H9 (cell line): ENCODE data around the gene CEBPE. TPM values are rescaled to one million over a fixed set of nuclear protein-coding genes. Genes with fewer than 3 reads are reported as not detected.

ENCODE experiments used
- DNase-seq: peaks from one replicate; pipeline ENCODE4 v3.0.0-alpha.2; 2017
- H2AFZ ChIP-seq: one replicate; pipeline ENCODE4 v1.6.1; 2013; ENCODE audit warnings: mild to moderate bottlenecking, low read length, control low read depth, moderate library complexity
- H2AK5ac ChIP-seq: 2 replicates; pipeline ENCODE4 v1.6.1; 2013; ENCODE audit warnings: low read length, control low read depth, mixed read lengths; ENCODE audit not compliant: insufficient read length
- H2BK120ac ChIP-seq: one replicate; pipeline ENCODE4 v1.6.1; 2013; ENCODE audit warnings: low read depth, mild to moderate bottlenecking, low read length, control low read depth, inconsistent platforms; ENCODE audit not compliant: poor library complexity, severe bottlenecking
- H2BK12ac ChIP-seq: 2 replicates; pipeline ENCODE4 v1.6.1; 2013; ENCODE audit warnings: low read length, control low read depth, mixed read lengths, low read depth; ENCODE audit not compliant: insufficient read length
- H2BK15ac ChIP-seq: 2 replicates; pipeline ENCODE4 v1.6.1; 2013; ENCODE audit warnings: low read depth, low read length, control low read depth
- H2BK20ac ChIP-seq: one replicate; pipeline ENCODE4 v1.6.1; 2013; ENCODE audit warnings: low read depth, mild to moderate bottlenecking, low read length, control low read depth, inconsistent platforms; ENCODE audit not compliant: poor library complexity, severe bottlenecking
- H2BK5ac ChIP-seq: 2 replicates; pipeline ENCODE4 v1.6.1; 2013; ENCODE audit warnings: low read length, control low read depth, mixed read lengths; ENCODE audit not compliant: insufficient read length
- H3K14ac ChIP-seq: 2 replicates; pipeline ENCODE4 v1.6.1; 2013; ENCODE audit warnings: low read length, control low read depth; ENCODE audit not compliant: insufficient read depth
- H3K18ac ChIP-seq: 2 replicates; pipeline ENCODE4 v1.6.1; 2013; ENCODE audit warnings: low read depth, mild to moderate bottlenecking, mixed read lengths, low read length, control low read depth; ENCODE audit not compliant: insufficient read length
- H3K23ac ChIP-seq: 2 replicates; pipeline ENCODE4 v1.6.1; 2013; ENCODE audit warnings: low read length, control low read depth, mixed read lengths, low read depth; ENCODE audit not compliant: insufficient read length
- H3K23me2 ChIP-seq: 2 replicates; pipeline ENCODE4 v1.6.1; 2013; ENCODE audit warnings: low read depth, mild to moderate bottlenecking, mixed read lengths, low read length, control low read depth; ENCODE audit not compliant: insufficient read length, poor library complexity, severe bottlenecking
- H3K27ac ChIP-seq: 2 replicates; pipeline ENCODE4 v1.5.1; 2013; ENCODE audit warnings: low read length, control low read depth, mixed read lengths, low read depth; ENCODE audit not compliant: insufficient read length
- H3K27me3 ChIP-seq: 2 replicates; pipeline ENCODE4 v1.6.1; 2013; ENCODE audit warnings: low read length, control low read depth, inconsistent platforms; ENCODE audit not compliant: insufficient read depth
- H3K4ac ChIP-seq: 2 replicates; pipeline ENCODE4 v1.6.1; 2013; ENCODE audit warnings: low read depth, mild to moderate bottlenecking, control low read depth, inconsistent platforms, low read length, moderate library complexity
- H3K4me1 ChIP-seq: 2 replicates; pipeline ENCODE4 v1.6.1; 2013; ENCODE audit warnings: low read length, control low read depth, inconsistent platforms; ENCODE audit not compliant: insufficient read depth
- H3K4me2 ChIP-seq: 2 replicates; pipeline ENCODE4 v1.6.1; 2013; ENCODE audit warnings: low read length, control low read depth, mixed read lengths; ENCODE audit not compliant: insufficient read length, insufficient read depth
- H3K56ac ChIP-seq: 2 replicates; pipeline ENCODE4 v1.6.1; 2013; ENCODE audit warnings: low read depth, mild to moderate bottlenecking, mixed read lengths, low read length, control low read depth; ENCODE audit not compliant: insufficient read length
- H3K79me1 ChIP-seq: 2 replicates; pipeline ENCODE4 v1.6.1; 2013; ENCODE audit warnings: low read depth, mild to moderate bottlenecking, moderate library complexity, low read length, control low read depth, inconsistent platforms; ENCODE audit not compliant: insufficient read depth, poor library complexity, severe bottlenecking
- H3K79me2 ChIP-seq: 2 replicates; pipeline ENCODE4 v1.6.1; 2013; ENCODE audit warnings: low read length, control low read depth, inconsistent platforms; ENCODE audit not compliant: insufficient read depth
- H3K9ac ChIP-seq: 2 replicates; pipeline ENCODE4 v1.6.1; 2013; ENCODE audit warnings: low read length, control low read depth, mixed read lengths; ENCODE audit not compliant: insufficient read length; ENCODE audit errors: extremely low read depth
- H3K9me3 ChIP-seq: one replicate; pipeline ENCODE4 v1.6.1; 2013; ENCODE audit warnings: low read depth, low read length, inconsistent platforms; ENCODE audit not compliant: control insufficient read depth
- H3T11ph ChIP-seq: one replicate; pipeline ENCODE4 v1.6.1; 2013; ENCODE audit warnings: mild to moderate bottlenecking, low read length, control low read depth, inconsistent platforms
- H4K20me1 ChIP-seq: one replicate; pipeline ENCODE4 v1.6.1; 2013; ENCODE audit not compliant: control insufficient read depth, insufficient read length, insufficient read depth
- H4K5ac ChIP-seq: 2 replicates; pipeline ENCODE4 v1.6.1; 2013; ENCODE audit warnings: low read depth, mild to moderate bottlenecking, mixed read lengths, low read length, control low read depth; ENCODE audit not compliant: insufficient read length
- H4K8ac ChIP-seq: replicated peaks from 2 replicates; pipeline ENCODE4 v1.6.1; 2013; ENCODE audit warnings: low read length, control low read depth, mixed read lengths, low read depth; ENCODE audit not compliant: insufficient read length
- H4K91ac ChIP-seq: 2 replicates; pipeline ENCODE4 v1.6.1; 2013; ENCODE audit warnings: low read depth, mild to moderate bottlenecking, moderate library complexity, mixed read lengths, low read length, control low read depth; ENCODE audit not compliant: insufficient read length
- H3K27ac Mint-ChIP-seq, 3 experiments: 2 replicates in 2 of 3; 3 replicates in 1 of 3; pipeline ENCODE4 v1.8.0; 2020 to 2021; ENCODE audit warnings: mixed read lengths in 3 of 3, mild to moderate bottlenecking in 1 of 3, moderate library complexity in 1 of 3
- H3K27me3 Mint-ChIP-seq: 2 replicates; pipeline ENCODE4 v1.8.0; 2021; ENCODE audit warnings: low read depth, mild to moderate bottlenecking, moderate library complexity, mixed read lengths
- H3K36me3 Mint-ChIP-seq, 3 experiments: 2 replicates in 2 of 3; 3 replicates in 1 of 3; pipeline ENCODE4 v1.8.0; 2020 to 2021; ENCODE audit warnings: low read depth in 3 of 3, mixed read lengths in 3 of 3; ENCODE audit not compliant: insufficient read depth in 1 of 3
- H3K4me1 Mint-ChIP-seq, 2 experiments: 2 replicates each; pipeline ENCODE4 v1.8.0; 2020; ENCODE audit warnings: mixed read lengths in 2 of 2
- H3K4me3 Mint-ChIP-seq, 2 experiments: 2 replicates in 1 of 2; 3 replicates in 1 of 2; pipeline ENCODE4 v1.8.0; 2020 to 2021; ENCODE audit warnings: mild to moderate bottlenecking in 2 of 2, mixed read lengths in 2 of 2, moderate library complexity in 1 of 2
- H3K9me3 Mint-ChIP-seq, 2 experiments: 2 replicates in 1 of 2; 3 replicates in 1 of 2; pipeline ENCODE4 v1.8.0; 2020; ENCODE audit warnings: mild to moderate bottlenecking in 2 of 2, mixed read lengths in 2 of 2, moderate library complexity in 1 of 2
- WGBS: extraction: QIAGEN DNeasy Blood & Tissue Kit; methylation state at CpG from one replicate; pipeline ENCODE4 v1.1.7; 2013; ENCODE audit warnings: missing lambda C conversion rate, low lambda C conversion rate, mixed read lengths; ENCODE audit not compliant: insufficient read length; ENCODE audit errors: extremely low coverage; 5-methylcytosine and 5-hydroxymethylcytosine counted together
- total RNA-seq: library from RNA; stranded (reverse); gene quantifications from 2 replicates; pipeline ENCODE4 v1.2.1, GENCODE V29; 2021
- TF ChIP-seq, protein P1 (sequence below): fragments of 200-600 bp; sonication (generic); conservative IDR thresholded peaks from 3 replicates; pipeline ENCODE4 v1.8.0; 2021; ENCODE audit warnings: antibody characterized with exemption, mild to moderate bottlenecking

CEBPE gene
- total RNA-seq, 1 experiment from 2014 or later: not detected

DNA sequence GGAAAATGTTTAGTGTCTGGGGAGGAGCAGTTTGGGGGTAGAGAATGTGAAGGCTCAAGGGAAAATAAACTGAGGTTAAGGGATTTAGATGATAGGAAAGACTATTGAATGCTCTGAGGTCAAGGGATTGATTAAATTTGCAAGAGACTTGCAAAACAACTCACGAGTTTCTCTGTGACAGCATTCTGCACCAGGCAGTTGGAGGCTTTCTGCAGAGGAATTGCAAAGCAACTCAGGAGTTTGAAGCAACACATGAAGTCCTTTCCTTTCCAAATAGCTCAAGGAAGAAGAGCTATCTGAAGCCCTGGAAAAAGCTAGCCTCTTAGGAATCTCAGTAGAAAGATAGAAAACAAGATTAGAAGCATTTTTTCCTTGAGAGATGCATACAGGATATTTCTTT, 40.5 kb upstream of the CEBPE start:
- no peaks in the 10 kb centered on the region for H3K9me3 ChIP-seq
- H4K20me1 ChIP-seq: no peaks in the 10 kb centered on the region
- H3K9ac ChIP-seq: no peak overlapping the region
- no peak overlapping the region for H2BK5ac ChIP-seq
- H4K8ac ChIP-seq: no peak overlapping the region
- H2AFZ ChIP-seq: no peak overlapping the region
- H3K9me3 Mint-ChIP-seq: no peaks in the 10 kb centered on the region
- no peak overlapping the region for H3K56ac ChIP-seq
- no peak overlapping the region for H4K5ac ChIP-seq
- no peak overlapping the region for H3K14ac ChIP-seq
- H4K91ac ChIP-seq: no peak overlapping the region
- H3K4me1 ChIP-seq: peaks cover 22% of the 10 kb centered on the region; the same call in 1 of the 2 replicates
- H2BK20ac ChIP-seq: no peak overlapping the region
- no peak overlapping the region for H3T11ph ChIP-seq
- H3K4ac ChIP-seq: no peak overlapping the region
- no CpG with 5 or more reads among the region's 1 CpG for WGBS
- H3K4me1 Mint-ChIP-seq: peaks cover 55 to 66% of the 10 kb centered on the region in 2 experiments
- H3K18ac ChIP-seq: no peak overlapping the region
- H3K4me3 Mint-ChIP-seq: peak overlapping the region in 1 of 2 experiments; percentile 36; a peak in 2 of 5 replicates
- peaks cover 4% of the 10 kb centered on the region for H3K23me2 ChIP-seq
- H3K79me2 ChIP-seq: no peaks in the 10 kb centered on the region
- DNase-seq: no peak
- H2BK15ac ChIP-seq: no peak overlapping the region
- H2AK5ac ChIP-seq: no peak overlapping the region
- no peaks in the 10 kb centered on the region for H3K27me3 Mint-ChIP-seq
- no peak overlapping the region for H3K4me2 ChIP-seq
- H3K27me3 ChIP-seq: no peaks in the 10 kb centered on the region
- no peak overlapping the region for H2BK120ac ChIP-seq
- peak overlapping the region; percentile 31 to 98 (median 79); a peak in 6 of 7 replicates for H3K27ac Mint-ChIP-seq
- no peak overlapping the region for H3K23ac ChIP-seq
- H3K79me1 ChIP-seq: no peaks in the 10 kb centered on the region
- TF ChIP-seq, protein P1, sequence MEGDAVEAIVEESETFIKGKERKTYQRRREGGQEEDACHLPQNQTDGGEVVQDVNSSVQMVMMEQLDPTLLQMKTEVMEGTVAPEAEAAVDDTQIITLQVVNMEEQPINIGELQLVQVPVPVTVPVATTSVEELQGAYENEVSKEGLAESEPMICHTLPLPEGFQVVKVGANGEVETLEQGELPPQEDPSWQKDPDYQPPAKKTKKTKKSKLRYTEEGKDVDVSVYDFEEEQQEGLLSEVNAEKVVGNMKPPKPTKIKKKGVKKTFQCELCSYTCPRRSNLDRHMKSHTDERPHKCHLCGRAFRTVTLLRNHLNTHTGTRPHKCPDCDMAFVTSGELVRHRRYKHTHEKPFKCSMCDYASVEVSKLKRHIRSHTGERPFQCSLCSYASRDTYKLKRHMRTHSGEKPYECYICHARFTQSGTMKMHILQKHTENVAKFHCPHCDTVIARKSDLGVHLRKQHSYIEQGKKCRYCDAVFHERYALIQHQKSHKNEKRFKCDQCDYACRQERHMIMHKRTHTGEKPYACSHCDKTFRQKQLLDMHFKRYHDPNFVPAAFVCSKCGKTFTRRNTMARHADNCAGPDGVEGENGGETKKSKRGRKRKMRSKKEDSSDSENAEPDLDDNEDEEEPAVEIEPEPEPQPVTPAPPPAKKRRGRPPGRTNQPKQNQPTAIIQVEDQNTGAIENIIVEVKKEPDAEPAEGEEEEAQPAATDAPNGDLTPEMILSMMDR: no peak
- peaks cover 40 to 48% (median 45%) of the 10 kb centered on the region in 3 experiments for H3K36me3 Mint-ChIP-seq
- H3K27ac ChIP-seq: peak overlapping the region; percentile 43
- no peak overlapping the region for H2BK12ac ChIP-seq
